Hindlimb muscle (tissue), 1 donor: ENCODE measurements around the gene NUP54. TPM values are rescaled to one million over a fixed set of nuclear protein-coding genes. Genes with fewer than 3 reads are reported as not detected.

Experiments used
- DNase-seq: peaks from one replicate; pipeline ENCODE4 v3.0.0-alpha.2; 2013
- polyA plus RNA-seq: library from polyadenylated mRNA; unstranded; fragments of 120-200 nt; gene quantifications from one replicate; pipeline ENCODE4 v1.2.1, GENCODE V29; 2013; ENCODE audit not compliant: insufficient read length

The NUP54 gene
- polyA plus RNA-seq, 1 donor, result 32.4 TPM

DNA sequence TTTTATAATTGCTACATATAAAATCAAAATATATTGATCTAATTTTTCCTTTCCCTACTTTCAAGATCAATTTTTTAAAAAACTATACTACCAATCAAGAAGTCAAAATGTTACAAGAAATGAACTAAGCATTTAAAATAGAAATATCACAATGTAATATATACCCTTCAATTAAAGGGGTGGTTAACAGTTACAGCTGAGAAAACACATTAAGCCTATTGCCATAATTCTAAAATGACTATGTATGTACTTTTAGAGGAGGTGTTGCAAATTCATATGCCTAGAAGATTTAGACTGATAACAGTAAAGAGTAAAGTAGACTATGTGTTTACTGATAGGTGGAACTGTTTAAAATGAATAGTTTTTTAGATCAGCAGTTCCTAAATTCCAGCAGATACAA lies 3.7 kb downstream of the NUP54 start:
- no peak for DNase-seq

DNA sequence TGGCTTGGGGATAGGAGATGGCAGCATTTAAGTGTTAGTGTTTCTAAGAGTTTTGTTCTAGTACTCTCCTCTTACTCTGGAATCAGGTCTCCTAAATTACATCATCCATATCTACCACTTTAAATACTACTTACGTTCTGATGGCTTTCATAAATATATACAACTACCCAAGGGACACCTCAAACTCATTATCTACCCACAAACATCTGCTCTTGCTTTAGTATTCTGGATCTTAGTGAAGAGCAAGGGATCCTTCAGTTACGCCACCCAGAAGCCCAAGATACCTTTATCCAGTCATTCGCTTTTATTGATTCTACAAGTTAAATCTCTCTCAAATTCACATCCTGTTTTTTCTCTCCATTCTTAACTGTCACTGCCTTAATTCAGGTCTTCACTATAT lies 7.0 kb downstream of the NUP54 start:
- no peak for DNase-seq

DNA sequence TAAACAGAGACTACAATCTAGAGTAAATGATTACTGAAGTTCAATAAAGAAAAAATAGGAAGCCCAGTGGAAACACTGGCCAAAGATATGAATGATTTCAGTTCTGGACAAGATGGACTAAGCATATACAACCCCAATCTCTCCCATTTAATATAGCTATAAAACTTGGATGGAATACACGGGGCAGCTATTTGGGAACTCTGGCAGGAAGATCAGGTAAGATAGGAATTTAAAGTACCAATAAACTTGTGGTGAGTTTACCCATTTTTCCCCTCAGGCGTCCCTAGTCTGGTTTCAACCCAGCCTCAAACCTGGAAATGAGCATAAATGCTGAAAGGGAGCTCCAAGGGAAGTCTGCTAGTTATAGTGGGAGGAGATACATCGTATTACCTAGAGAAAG lies 20.4 kb downstream of the NUP54 start:
- DNase-seq, result no peak

DNA sequence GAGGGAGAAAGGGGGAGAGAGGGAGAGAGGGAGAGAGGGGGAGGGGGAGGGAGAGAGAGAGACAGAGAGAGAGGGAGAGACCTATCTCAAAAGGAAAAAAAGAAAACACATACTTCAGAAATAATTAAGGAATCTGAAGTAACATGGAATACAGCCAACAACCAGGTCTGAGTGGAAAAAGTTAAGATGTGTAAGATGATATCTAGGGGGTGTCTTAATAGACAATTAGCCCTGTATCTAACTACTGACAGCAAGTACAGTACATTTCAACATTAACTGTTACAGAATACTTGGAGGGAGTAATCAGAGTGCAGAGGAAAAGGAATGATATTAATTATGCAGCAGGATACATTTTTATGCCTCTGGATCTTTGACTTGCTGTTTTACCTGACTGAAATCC lies 22.4 kb downstream of the NUP54 start:
- DNase-seq, result no peak

DNA sequence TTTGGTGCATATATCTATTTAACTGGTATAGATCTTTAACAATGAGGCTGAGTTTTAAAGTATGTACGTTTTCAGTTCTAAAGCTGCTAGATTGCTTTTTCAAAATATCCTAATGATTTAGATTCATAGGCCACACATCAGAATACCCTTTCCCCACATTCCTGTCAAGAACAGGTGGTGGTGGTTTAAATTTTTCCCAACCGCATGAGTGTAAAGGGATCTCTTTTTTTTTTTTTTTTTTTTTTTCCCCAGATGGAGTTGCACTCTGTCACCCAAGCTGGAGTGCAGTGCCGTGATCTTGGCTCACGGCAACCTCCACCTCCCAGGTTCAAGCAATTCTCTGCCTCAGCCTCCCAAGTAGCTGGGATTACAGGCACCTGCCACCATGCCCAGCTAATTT lies 28.0 kb downstream of the NUP54 start:
- no peak for DNase-seq

DNA sequence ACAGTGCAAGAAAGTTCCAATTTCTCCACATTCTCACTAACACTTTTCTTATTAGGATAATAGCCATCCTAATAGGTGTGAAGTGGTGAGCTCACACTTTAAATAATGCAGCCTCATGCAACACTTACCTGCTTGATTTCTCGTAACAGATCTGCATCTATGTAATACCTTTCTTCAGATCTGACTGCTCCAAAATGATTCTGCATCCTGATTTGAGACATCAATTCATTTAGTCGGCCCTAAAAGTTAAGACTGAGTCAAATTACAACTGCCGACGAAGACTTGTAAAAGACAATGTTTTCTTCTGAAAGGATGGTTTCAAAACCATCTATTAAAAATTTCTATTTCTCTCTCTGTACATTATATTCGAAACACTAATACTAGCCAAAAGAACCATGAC lies 30.7 kb downstream of the NUP54 start:
- DNase-seq, result no peak

DNA sequence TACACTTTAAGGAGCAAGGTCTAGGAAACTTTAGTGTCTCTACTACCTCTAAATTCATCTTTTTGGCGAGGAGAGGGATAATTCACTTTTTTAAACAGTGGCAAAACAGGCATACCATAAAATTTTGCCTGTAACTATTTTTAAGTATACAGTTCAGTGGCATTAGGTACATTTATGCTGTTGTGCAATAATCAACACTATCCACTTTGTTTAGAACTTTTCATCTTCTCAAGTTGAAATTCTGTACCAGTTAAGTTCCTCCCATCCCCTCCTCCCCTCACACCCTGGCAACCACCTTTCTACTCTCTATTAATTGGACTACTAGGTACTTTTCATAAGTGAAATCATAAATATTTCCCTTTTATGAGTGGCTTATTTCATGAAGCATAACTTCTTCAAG lies 31.4 kb downstream of the NUP54 start:
- DNase-seq, result no peak

DNA sequence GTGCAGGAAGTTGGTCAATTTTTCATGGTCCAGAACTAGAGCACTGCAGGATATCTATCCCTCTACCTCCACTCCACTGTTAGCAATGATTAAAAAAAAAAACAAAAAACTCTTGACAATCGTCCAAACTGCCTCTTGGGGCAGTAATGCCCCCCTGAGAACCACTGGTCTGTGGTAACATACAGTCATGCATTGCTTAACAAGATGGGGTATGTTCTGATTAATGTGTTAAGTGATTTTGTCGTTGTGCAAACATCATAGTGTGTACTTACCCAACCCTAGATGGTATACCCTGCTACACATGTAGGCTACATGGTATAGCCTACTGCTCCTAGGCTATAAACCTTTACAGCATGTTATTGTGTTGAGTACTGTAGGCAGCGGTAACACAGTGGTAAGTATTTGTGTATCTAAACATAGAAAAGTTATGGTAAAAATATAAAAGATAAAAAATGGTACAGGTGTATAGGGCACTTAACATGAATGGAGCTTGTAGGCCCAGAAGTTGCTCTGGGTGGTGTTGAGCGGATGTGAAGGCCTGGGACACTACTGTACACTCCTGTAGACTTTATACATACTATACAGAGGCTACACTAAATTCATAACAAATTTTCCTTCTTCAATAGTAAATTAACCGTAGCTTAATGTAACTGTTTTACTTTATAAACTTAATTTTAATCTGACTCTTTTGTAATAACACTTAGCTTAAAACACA lies 39.6 kb downstream of the NUP54 start:
- DNase-seq, result no peak

DNA sequence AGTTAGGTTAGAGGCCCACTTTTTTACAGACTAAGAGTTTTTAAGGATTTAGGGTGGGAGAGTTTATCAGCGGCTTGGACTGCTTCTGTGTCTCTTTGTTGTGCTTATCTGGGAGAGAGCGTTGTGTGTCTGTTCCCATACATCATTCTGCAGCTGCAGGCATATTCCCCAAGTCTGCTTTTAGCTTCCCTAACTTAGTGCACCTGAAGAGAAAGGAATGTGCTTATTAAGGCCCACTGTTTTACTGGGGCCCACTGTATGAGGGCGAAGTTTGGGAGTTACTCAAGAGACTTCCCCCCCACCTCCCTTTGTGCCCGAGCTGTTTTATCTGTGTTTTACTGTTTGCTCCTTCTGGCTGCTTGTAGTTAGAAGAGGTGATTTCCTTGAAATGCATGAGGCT lies 41.8 kb downstream of the NUP54 start:
- DNase-seq, result no peak

DNA sequence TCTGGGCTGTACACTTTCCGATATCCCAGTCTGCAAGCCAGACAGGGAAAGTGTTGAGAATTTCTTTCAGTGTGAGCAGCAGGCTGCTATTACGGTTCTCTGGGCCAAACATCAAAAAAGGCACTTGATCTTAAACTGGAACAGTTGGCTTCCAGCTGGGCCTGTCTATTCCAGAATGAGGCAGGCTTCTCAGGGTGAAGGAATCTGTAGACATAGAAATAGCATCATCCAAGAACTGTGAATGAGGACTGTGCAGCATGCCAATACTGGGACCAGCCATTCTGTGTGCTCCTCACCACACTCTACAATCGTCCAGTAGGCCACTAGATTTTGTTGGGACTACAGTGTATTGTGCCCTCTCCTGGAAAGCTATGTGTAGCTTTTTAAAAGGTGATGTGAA lies 42.5 kb downstream of the NUP54 start:
- DNase-seq, result peak; percentile 47

DNA sequence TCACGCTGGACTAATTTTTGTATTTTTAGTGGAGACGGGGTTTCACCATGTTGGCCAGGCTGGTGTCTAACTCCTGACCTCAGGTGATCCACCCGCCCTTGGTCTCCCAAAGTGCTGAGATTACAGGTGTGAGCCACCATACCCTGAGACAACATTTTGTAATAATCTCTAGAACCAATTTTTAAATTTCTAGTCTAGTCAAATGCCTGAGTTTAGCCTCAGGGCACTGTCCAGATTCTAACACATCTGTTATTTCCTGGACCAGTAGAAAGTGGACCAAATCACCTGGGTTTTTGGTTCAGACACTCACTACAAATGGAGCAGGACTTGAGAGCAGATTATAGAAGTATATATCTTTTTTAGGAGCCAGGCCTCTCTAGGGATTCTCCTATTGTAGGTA lies 52.1 kb downstream of the NUP54 start:
- DNase-seq, result no peak

DNA sequence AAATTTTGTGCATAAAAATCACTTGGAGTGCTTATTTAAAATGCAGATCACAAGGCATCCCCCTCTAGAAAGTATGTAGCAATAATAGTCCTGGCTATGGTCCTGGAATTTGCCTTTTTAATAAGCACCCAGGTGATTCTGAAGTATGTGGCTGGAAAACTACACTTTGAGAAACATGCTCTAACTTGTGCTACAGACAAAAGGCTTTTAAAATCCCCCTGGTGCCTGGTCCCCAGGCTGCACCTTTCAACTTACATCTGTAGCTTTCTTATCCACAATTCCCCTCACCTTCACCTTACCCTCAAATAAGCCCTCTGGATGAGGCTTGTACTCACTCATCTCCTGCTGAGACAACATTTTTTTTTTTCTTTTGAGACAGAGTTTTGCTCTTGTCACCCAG lies 52.6 kb downstream of the NUP54 start:
- DNase-seq, result no peak

DNA sequence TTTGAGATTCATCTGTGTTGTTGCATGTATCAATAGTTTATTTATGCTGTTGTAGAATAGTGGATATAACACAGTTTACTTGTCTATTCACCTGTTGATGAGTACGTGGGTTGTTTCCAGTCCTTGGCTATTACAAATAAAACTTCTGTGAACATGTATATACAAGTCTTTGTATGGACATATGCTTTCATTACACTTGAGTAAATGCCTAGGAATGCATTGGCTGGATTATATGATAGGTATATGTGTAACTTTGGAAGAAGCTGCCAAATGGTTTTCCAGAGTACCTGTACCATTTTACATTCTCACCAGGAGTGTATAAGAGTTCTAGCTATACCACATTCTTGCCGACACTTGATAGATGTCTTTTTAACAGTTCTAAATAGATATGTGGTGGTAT lies 57.1 kb downstream of the NUP54 start:
- no peak for DNase-seq

DNA sequence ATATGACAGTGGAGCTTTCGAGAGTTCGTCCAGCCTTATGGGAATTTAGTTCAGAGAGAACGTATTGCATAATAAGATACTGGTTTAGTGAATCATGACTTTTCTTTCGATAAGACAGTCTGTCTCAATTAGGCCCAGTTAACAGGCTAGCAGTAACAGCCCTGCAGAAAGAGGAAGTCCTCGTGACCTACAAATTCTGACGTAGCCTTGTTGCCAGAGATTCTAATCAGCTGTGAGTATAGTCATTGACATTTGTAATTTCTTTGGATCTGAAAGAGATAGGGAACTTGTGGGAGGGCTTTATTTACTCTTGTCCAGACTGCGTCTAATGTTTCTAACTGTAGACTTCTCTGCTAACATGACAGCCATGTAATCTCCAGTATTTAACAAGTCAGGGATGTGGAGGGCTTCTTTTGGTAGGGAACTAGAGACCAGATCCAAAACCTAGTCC lies 57.9 kb downstream of the NUP54 start:
- peak; percentile 20 for DNase-seq

DNA sequence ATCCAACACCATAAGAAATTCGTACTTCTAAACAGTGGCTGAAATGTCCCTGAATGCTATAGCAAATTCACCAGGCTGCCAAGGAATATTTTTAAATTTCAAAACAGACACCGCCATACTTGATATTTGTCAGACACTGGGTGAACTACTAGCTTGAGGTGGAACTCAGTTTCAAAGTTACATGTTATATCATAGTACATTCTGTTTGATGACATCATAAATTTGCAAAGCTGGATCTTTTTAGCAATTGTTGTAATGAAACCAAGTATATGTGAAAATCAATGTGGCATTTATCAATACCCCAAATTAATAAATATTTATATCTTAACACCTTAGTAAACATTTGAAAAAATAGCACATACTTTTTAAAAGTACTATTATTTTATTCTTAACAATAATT lies 59.5 kb downstream of the NUP54 start:
- no peak for DNase-seq

DNA sequence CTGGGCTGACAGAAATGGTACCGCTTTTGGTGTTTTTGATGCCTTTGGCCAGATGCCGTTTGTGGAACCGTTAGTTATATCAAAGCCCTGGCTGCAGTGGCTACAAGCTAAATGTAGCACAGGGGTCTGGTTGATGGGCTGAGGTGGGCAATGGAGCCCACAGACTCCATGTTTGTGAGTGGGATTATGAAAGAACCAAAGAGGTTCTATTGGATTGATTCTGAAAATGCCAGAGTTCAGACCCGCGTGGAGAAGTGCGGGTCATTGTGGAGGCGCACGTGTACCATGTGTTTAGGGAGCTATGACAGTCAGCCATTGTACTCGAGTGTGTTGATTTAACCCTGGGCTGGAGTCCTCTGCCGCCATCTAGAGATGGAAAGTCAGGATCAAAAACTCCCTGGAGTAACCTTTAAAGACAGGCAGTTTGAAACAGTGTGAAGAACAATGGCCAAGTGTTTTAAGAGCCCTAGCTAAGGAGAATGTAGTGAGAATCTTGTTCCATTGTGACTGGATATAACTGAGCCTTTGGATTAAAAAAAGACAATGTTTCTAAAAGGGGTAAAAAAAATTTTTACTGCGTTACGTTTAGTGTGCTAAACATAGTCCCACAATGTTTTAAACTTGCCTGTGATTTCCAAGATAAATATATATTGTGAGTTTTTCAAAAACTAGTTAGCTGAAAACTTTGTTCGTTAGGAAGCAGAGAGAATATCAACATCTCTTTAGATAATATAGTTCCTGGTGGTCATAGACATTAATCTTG lies 61.0 kb downstream of the NUP54 start:
- peak; percentile 9 for DNase-seq

DNA sequence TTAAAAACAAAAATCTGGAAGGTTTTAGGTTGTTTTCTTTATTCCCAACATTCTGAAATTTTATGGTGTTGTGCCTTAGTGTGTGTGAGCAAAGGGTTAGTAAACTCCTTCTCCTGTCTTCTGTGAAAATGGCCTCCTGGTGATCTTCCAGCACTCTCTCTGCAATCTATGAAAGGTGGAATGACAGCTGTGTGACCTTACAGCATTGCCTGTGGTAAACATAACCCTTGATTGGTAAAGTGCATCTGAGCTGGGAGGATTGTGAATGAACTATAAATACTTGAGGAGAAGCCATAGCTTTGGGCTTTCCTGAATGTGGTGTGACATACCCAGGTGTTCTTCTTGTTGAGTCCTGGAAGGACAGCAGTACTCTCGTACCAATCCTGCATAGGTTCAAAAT lies 63.7 kb downstream of the NUP54 start:
- DNase-seq, result no peak

DNA sequence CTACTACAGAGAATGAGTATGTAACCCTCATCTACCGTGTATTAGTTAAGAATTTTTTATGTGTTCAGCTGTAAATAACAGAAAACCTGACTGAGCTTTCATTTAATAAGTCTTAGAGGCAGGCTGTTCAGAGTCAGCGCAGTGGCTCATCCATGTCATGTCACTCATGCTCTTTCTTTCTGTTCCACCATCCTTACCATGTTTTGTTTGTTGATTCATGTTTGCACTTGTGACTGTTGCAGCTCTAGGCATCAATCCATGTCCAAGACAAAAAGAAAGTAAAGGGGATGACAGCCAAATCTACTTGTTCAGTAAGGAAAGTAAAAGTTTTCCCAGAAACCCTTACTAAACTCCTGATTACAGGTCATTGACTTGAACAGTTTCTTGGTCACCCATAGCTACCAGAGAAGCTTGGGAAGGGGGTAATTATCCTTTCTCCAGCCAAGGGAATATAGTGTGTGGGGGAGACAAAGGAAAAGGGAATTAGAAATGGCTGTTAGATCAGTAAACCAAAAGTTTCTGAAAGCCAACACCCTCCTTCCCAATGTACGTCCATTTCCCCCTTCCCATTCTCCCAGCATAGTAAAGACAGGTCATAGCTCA lies 64.7 kb downstream of the NUP54 start:
- DNase-seq, result no peak

DNA sequence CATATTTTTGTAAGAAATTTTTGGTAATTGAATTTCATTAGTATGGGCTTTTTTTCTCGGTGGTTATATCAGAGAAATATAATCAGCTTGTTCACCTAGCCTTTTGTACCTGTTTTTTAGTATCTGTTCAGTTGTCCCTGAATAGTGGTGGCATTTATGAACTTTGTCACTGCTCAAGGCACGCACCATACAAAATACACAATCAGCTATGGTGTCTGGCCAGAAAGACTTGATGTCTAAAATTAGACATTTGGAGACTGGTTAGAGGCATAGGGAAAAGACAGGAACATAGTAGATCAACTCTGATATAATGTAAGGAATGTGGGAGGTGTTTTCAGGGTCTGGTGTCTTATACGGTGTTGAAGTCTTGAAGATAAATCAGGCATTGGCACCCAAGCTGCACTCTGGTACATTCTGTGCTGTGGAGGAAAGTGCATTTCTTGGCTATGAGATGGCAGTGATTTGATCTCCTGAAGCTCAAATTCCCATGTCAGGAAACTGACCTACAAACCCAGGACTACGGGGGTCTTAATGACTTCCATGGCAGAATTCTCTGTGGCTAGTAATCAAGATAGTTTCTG lies 70.1 kb downstream of the NUP54 start:
- no peak for DNase-seq

DNA sequence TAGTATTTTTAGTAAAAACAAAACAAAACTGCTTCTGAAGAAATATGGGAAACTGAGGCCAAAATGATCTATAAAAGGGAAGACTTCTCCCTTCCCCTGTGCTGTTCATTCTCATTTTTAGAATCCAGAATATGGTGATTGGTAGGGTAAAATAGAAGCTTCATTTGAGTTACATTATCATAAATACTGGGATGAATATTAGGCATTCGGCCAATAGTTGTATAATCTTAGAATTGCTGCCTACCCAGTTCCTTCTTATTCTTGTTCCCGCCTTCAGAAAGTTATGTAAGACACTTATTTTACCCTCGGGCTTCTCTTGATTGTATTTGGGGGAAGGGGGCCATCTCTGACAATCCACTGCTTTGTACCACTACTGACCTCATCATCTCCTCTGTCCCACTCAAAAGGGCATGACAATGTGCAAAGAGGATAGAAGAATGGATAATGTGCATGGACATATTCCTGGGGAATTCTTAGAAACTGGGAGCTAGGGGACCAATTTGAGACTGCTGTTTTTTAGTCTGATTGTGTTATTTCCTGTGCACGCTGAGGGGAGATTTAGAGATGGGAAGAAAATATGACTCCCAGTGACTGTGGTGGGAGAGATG lies 73.1 kb downstream of the NUP54 start:
- no peak for DNase-seq

DNA sequence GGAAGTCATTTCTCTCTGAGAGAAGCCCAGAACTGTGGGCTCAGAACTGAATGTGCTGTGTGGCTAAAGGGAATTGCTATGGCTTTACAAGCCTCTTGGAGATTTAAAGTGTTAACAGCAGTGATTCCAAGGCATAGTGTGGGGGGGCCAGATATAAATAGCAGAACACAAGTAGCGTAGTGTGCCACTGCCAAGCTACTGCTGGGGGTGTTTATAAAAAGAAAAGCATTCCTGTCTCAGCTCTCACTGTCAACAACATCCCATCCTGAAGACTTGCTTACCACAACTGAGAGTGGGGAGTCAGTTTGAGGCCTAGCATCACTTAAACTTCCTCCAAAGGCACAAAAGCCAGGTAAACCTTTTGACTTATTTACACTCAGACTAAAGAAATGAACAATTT lies 73.7 kb downstream of the NUP54 start, which contains the start of gene ART3:
TSS of gene ART3 (plus strand) at position 242 of the 400 bp plus-strand sequence. CDS start 1,181 bp downstream, outside the sequence.
- DNase-seq, result peak; percentile 3

DNA sequence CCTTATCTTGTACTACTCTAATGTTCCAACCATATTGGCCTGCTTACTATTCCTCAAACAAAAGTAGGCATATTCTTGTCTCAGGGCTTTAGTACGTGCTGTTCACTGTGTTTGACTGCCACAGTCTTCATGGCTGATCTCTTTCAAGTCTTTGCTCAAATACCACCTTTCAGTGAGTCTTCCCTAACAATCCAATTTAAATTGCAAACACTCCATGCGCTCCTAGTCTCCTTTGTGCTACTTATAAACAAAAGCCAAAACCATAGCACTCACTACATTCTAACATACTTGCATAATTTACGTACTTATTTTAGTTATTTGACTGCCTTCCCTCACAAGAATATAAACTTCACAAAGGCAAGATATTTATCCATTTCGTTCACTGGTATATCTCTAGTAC lies 75.4 kb downstream of the NUP54 start:
- DNase-seq, result no peak
